Esophagus (tissue), 2 donors: ENCODE results near the gene THADA. TPM values are rescaled to one million over a fixed set of nuclear protein-coding genes. Genes with fewer than 3 reads are reported as not detected.

ENCODE experiments used
- H3K27ac ChIP-seq, 2 donors: one replicate each; pipeline ENCODE4 v1.5.1; 2013; ENCODE audit warnings: low read depth in 2 of 2, mild to moderate bottlenecking in 2 of 2, inconsistent platforms in 1 of 2, low read length in 1 of 2, moderate library complexity in 1 of 2
- H3K27me3 ChIP-seq, 2 donors: one replicate each; pipeline ENCODE4 v1.6.1; 2013; ENCODE audit warnings: low read length in 2 of 2, control low read depth in 1 of 2, mild to moderate bottlenecking in 1 of 2; ENCODE audit not compliant: insufficient read depth in 2 of 2, control insufficient read depth in 1 of 2
- H3K36me3 ChIP-seq, 2 donors: one replicate each; pipeline ENCODE4 v1.6.1; 2013; ENCODE audit warnings: low read length in 1 of 2; ENCODE audit not compliant: control insufficient read depth in 2 of 2, insufficient read depth in 2 of 2
- H3K4me1 ChIP-seq, 2 donors: one replicate each; pipeline ENCODE4 v1.6.1; 2013; ENCODE audit warnings: low read length in 1 of 2; ENCODE audit not compliant: control insufficient read depth in 2 of 2, insufficient read depth in 2 of 2
- H3K4me3 ChIP-seq, 2 donors: one replicate each; pipeline ENCODE4 v1.5.1; 2013; ENCODE audit warnings: low read length in 2 of 2, mild to moderate bottlenecking in 2 of 2, low read depth in 1 of 2, moderate library complexity in 1 of 2
- H3K9me3 ChIP-seq, 2 donors: one replicate each; pipeline ENCODE4 v1.6.1; 2013; ENCODE audit warnings: mild to moderate bottlenecking in 2 of 2, low read depth in 1 of 2, low read length in 1 of 2, moderate library complexity in 1 of 2; ENCODE audit not compliant: control insufficient read depth in 2 of 2, insufficient read depth in 1 of 2
- WGBS, 2 donors: extraction: QIAGEN DNeasy Blood & Tissue Kit; methylation state at CpG; one replicate each; pipeline ENCODE4 v1.1.7; 2013; 5-methylcytosine and 5-hydroxymethylcytosine counted together
- polyA plus RNA-seq, 2 donors: library from polyadenylated mRNA; stranded (reverse); fragments of 200-250 nt; gene quantifications; one replicate each; pipeline ENCODE4 v1.2.3, GENCODE V29; 2013
- donor health status: healthy with polysubstance abuse.
- donor health status: Bipolar disorder and iron deficiency.

The THADA gene
- polyA plus RNA-seq, 2 donors: 8.3 to 13.2 TPM

- peak overlapping the region in 1 of 2 donors; percentile 38 for H3K27ac ChIP-seq
- WGBS, 2 donors: 70 to 79% methylated on average over 12 of the region's 12 CpGs
Measured at GRCh38 chr2:43186679-43187374, 409.0 kb downstream of the THADA start.

GRCh38 chr2:43186321-43186678 is 409.5 kb downstream of the THADA start:
- Histone ChIP-seq H3K27me3 (no peaks in the 10 kb centered on the region), H3K9me3 (no peaks in the 10 kb centered on the region), H3K4me1 (peaks cover 0 to 11% of the 10 kb centered on the region in 2 donors), H3K4me3 (no peak overlapping the region), H3K36me3 (no peaks in the 10 kb centered on the region), H3K27ac (no peak overlapping the region)
- WGBS, 2 donors: 96 to 97% methylated on average over 6 of the region's 6 CpGs

More at GRCh38 chr2:43186679-43187374, 409.0 kb downstream of the THADA start:
- Histone ChIP-seq H3K9me3 (no peaks in the 10 kb centered on the region), H3K4me1 (peaks cover 0 to 9% of the 10 kb centered on the region in 2 donors), H3K36me3 (no peaks in the 10 kb centered on the region), H3K27me3 (no peaks in the 10 kb centered on the region), H3K4me3 (no peak overlapping the region)

DNA sequence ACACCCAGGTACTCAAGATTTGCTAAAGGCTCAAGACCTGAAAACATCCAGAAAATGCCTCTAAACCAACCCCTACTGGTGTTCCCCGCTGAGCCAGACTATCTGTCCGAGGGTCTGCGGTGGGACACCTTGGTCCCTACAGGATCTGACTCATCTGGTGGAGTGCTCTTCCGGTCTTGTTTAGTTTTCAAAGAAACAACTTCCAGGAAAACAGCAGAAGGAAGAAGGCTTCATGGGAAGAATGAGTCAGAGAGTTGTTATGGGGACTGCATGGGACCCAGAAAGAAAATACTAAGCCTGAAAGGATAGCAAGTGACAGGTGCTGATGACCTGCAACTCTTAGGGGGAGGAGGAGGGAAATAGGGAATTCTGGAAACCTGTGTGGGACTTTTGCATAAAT is 410.7 kb downstream of the THADA start:
- H3K27me3 ChIP-seq: no peaks in the 10 kb centered on the region
- H3K36me3 ChIP-seq: no peaks in the 10 kb centered on the region
- H3K4me1 ChIP-seq: peaks cover 0 to 15% of the 10 kb centered on the region in 2 donors
- H3K4me3 ChIP-seq: no peak overlapping the region
- 87 to 90% methylated on average over 4 of the region's 4 CpGs for WGBS, 2 donors
- H3K27ac ChIP-seq: peak overlapping the region; percentile 68 to 77
- H3K9me3 ChIP-seq: no peaks in the 10 kb centered on the region

- 62 to 68% methylated on average over 12 of the region's 12 CpGs for WGBS, 2 donors
- no peak overlapping the region for H3K4me3 ChIP-seq
- H3K9me3 ChIP-seq: no peaks in the 10 kb centered on the region
- peaks cover 0 to 15% of the 10 kb centered on the region in 2 donors for H3K4me1 ChIP-seq
- no peaks in the 10 kb centered on the region for H3K27me3 ChIP-seq
- H3K36me3 ChIP-seq: no peaks in the 10 kb centered on the region
- peak overlapping the region; percentile 68 to 77 for H3K27ac ChIP-seq
Measured at GRCh38 chr2:43184339-43184895, 411.4 kb downstream of the THADA start.

GRCh38 chr2:43183743-43184142 is 412.1 kb downstream of the THADA start:
- no peaks in the 10 kb centered on the region for H3K27me3 ChIP-seq
- WGBS, 2 donors: 72 to 75% methylated on average over 5 of the region's 5 CpGs
- no peaks in the 10 kb centered on the region for H3K9me3 ChIP-seq
- H3K27ac ChIP-seq: peak overlapping the region; percentile 57 to 69
- no peaks in the 10 kb centered on the region for H3K36me3 ChIP-seq
- H3K4me3 ChIP-seq: no peak overlapping the region
- peaks cover 0 to 15% of the 10 kb centered on the region in 2 donors for H3K4me1 ChIP-seq

DNA sequence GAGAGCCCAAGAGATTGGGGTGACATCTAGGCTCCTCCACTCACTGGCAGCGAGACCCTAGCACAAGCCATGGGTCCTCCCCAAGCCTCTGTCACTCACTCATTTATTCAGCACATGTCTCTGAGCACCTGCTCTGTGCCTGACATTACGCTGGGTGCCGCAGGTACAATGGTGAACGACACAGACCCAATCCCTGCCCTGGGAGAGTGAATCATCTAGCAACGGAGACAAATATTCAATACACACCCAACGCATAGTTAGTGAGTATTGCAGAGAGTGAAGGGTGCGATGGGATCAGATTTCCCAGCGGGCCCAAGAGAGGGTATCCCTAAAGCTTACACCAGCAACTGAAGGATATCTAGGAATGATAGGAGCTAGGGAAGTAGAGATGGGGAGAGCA is 414.9 kb downstream of the THADA start:
- Histone ChIP-seq H3K4me3 (no peak overlapping the region), H3K27me3 (no peaks in the 10 kb centered on the region), H3K36me3 (no peaks in the 10 kb centered on the region), H3K9me3 (no peaks in the 10 kb centered on the region), H3K27ac (peak overlapping the region; percentile 69 to 79), H3K4me1 (peaks cover 0 to 18% of the 10 kb centered on the region in 2 donors)
- 88 to 90% methylated on average over 8 of the region's 8 CpGs for WGBS, 2 donors

Other genes starting within 250 kb of the THADA start
- 1 to 10 TPM; 2.4 to 2.6 TPM for gene PLEKHH2, start 41.2 kb upstream of the THADA start, polyA plus RNA-seq
- gene C1GALT1C1L, start 80.4 kb upstream of the THADA start, polyA plus RNA-seq: under 1 TPM; 0.26 to 0.45 TPM
- 10 to 100 TPM in 1 of 2 donors, 1 to 10 TPM in 1; 7.9 to 10.4 TPM for gene DYNC2LI1, start 178.0 kb upstream of the THADA start, polyA plus RNA-seq
- gene ABCG5, start 242.8 kb upstream of the THADA start, polyA plus RNA-seq: under 1 TPM in 1 of 2 donors, not detected in 1; 0.01 TPM
- gene ABCG8, start 242.9 kb upstream of the THADA start, polyA plus RNA-seq: not detected